ENCODE data around the gene SMAP1.

The SMAP1 gene

DNA sequence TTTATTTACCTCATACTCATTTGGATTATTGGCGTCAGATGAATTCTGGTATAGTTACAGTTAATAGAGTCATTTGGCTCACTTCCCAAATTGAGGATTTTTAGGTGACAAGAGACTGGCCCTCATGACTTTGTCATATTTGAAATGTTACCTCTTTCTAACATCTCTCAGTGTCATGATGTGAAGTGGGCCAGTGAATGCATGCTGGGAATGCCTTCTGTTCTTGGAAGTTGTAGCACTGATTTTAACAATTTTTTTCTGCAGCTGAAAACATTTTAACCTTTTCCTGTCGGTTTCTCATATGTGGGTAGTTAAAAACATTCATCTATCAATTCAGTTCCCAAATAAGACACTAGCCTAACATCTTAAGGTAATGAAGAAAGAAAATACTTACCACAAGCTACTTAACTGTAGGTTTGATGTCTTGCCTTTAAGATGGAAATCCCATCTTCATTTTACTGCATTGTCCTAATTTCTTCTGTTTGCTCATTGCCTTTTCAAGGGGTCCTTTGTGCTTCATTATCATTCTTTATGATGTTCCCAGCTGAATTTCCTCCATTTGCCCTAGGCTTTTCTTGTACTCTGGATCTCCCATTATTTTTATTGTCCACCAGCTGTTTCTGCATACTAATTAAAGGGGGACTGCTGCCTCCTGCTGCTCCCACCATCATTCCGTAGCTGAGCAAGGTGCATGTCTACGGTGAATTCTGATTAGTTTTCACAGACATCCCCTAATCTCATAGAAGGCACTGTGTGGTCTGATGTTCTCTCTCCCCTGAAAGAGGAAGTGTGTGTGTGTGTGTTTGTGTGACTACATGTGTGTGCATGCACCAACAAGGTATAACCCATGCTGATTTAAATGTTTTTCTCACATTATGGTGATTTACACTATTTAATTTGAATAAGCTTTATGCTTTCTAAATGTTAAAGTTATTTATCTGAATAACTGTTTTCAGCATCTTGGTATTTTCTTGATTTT, 179.7 kb downstream of the SMAP1 start:
- H3K27me3 Mint-ChIP-seq, result no peaks in the 10 kb centered on the region
- no peaks in the 10 kb centered on the region for H3K4me1 Mint-ChIP-seq (ENCODE audit: low read depth)
- no peak overlapping the region for H3K4me3 Mint-ChIP-seq
- intact Hi-C loops (cut with micrococcal nuclease), result no loop called here
- no peaks in the 10 kb centered on the region for H3K9me3 Mint-ChIP-seq
- H3K27ac Mint-ChIP-seq, result no peak overlapping the region
- peaks cover 19% of the 10 kb centered on the region for H3K36me3 Mint-ChIP-seq (ENCODE audit: low read depth)

GRCh38 chr6:70849348-70850069, 181.8 kb downstream of the SMAP1 start:
- intact Hi-C loops (cut with micrococcal nuclease), result no loop called here
- no peaks in the 10 kb centered on the region for H3K9me3 Mint-ChIP-seq
- H3K27ac Mint-ChIP-seq, result no peak overlapping the region
- H3K4me3 Mint-ChIP-seq, result no peak overlapping the region
- H3K4me1 Mint-ChIP-seq (ENCODE audit: low read depth), result no peaks in the 10 kb centered on the region
- no peaks in the 10 kb centered on the region for H3K27me3 Mint-ChIP-seq
- H3K36me3 Mint-ChIP-seq (ENCODE audit: low read depth), result peaks cover 28% of the 10 kb centered on the region

GRCh38 chr6:70852667-70853246, 185.1 kb downstream of the SMAP1 start:
- no peak overlapping the region for H3K4me3 Mint-ChIP-seq
- H3K9me3 Mint-ChIP-seq, result no peaks in the 10 kb centered on the region
- H3K27me3 Mint-ChIP-seq, result no peaks in the 10 kb centered on the region
- intact Hi-C loops (cut with micrococcal nuclease), result no loop called here
- H3K36me3 Mint-ChIP-seq (ENCODE audit: low read depth), result peaks cover 14% of the 10 kb centered on the region
- no peaks in the 10 kb centered on the region for H3K4me1 Mint-ChIP-seq (ENCODE audit: low read depth)
- H3K27ac Mint-ChIP-seq, result no peak overlapping the region

- H3K27me3 Mint-ChIP-seq, result no peaks in the 10 kb centered on the region
- no peak overlapping the region for H3K27ac Mint-ChIP-seq
- intact Hi-C loops (cut with micrococcal nuclease), result no loop called here
- peaks cover 42% of the 10 kb centered on the region for H3K36me3 Mint-ChIP-seq (ENCODE audit: low read depth)
- H3K4me1 Mint-ChIP-seq (ENCODE audit: low read depth), result no peaks in the 10 kb centered on the region
- H3K4me3 Mint-ChIP-seq, result no peak overlapping the region
- H3K9me3 Mint-ChIP-seq, result no peaks in the 10 kb centered on the region
Measured at GRCh38 chr6:70857387-70858077, 189.8 kb downstream of the SMAP1 start.

DNA sequence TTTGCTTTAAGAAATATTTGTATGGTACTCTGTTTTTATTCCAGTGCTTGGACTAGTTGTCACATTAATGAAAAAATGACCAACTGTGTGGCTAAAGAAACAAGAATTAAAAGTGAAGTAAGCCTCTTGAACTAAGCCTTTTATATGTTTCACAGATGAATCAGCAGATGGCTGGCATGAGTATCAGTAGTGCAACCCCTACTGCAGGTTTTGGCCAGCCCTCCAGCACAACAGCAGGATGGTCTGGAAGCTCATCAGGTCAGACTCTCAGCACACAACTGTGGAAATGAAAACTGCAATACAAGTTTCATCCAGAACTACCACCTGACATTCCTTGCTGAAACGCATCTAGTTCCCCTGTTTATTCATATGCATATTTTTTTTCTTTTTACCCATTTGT, 192.4 kb downstream of the SMAP1 start:
- H3K9me3 Mint-ChIP-seq, result no peaks in the 10 kb centered on the region

GRCh38 chr6:70860920-70861319, 193.2 kb downstream of the SMAP1 start:
- no peak overlapping the region for H3K27ac Mint-ChIP-seq
- peaks cover 30% of the 10 kb centered on the region for H3K36me3 Mint-ChIP-seq (ENCODE audit: low read depth)
- no peaks in the 10 kb centered on the region for H3K4me1 Mint-ChIP-seq (ENCODE audit: low read depth)

More for the DNA sequence above, 192.4 kb downstream of the SMAP1 start:
- H3K27ac Mint-ChIP-seq, result no peak overlapping the region
- intact Hi-C loops (cut with micrococcal nuclease), result no loop called here
- no peaks in the 10 kb centered on the region for H3K27me3 Mint-ChIP-seq
- no peaks in the 10 kb centered on the region for H3K4me1 Mint-ChIP-seq (ENCODE audit: low read depth)
- no peak overlapping the region for H3K4me3 Mint-ChIP-seq
- peaks cover 30% of the 10 kb centered on the region for H3K36me3 Mint-ChIP-seq (ENCODE audit: low read depth)

DNA sequence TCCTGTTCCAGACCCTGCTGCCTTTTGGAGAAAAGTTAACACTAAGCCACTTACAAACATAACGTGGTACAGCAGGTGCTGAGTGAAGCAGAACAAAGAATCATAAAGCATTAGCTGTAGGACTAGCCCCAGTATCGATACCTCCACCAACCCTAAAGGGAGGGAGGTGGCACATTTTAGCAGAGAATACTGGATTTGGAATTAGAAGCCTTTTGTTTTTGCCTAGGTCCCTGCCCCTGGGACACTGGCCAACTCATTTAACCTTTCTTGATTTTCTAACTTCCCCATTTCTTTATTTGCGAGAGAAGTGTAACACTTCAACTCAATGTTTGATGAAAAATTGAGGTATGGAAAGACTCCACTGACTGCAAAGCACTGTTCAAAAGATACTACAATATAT, 195.7 kb downstream of the SMAP1 start:
- H3K27ac Mint-ChIP-seq, result no peak overlapping the region
- H3K27me3 Mint-ChIP-seq, result no peaks in the 10 kb centered on the region
- H3K4me1 Mint-ChIP-seq (ENCODE audit: low read depth), result no peaks in the 10 kb centered on the region
- peaks cover 25% of the 10 kb centered on the region for H3K36me3 Mint-ChIP-seq (ENCODE audit: low read depth)
- H3K4me3 Mint-ChIP-seq, result no peak overlapping the region
- no peaks in the 10 kb centered on the region for H3K9me3 Mint-ChIP-seq
- intact Hi-C loops (cut with micrococcal nuclease), result no loop called here

More at GRCh38 chr6:70860920-70861319, 193.2 kb downstream of the SMAP1 start:
- intact Hi-C loops (cut with micrococcal nuclease), result no loop called here
- Mint-ChIP-seq H3K9me3 (no peaks in the 10 kb centered on the region), H3K4me3 (no peak overlapping the region), H3K27me3 (no peaks in the 10 kb centered on the region)

GRCh38 chr6:70864401-70864800, 196.7 kb downstream of the SMAP1 start:
- Mint-ChIP-seq H3K36me3 (ENCODE audit: low read depth) (peaks cover 25% of the 10 kb centered on the region), H3K4me3 (no peak overlapping the region), H3K9me3 (no peaks in the 10 kb centered on the region), H3K27me3 (no peaks in the 10 kb centered on the region), H3K4me1 (ENCODE audit: low read depth) (no peaks in the 10 kb centered on the region), H3K27ac (no peak overlapping the region)
- intact Hi-C loops (cut with micrococcal nuclease), result no loop called here

DNA sequence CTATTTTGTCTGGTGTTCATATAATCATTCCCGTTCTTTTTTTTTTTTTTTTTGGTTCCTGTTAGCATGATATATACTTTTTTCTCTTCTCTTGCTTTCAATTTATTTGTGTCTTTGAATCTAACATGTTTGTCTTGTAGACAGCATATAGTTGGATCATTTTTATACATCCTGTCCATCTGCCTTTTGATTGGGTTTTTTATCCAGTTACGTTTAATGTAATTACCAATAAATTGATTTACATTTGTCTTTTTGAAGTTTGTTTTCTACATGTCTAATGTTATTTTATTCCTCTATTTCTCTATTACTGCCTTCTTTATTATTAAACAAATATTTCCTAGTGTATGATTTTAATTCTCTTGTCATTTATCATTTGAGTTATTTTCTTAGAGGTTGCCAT, 204.8 kb downstream of the SMAP1 start:
- Mint-ChIP-seq H3K36me3 (ENCODE audit: low read depth) (no peaks in the 10 kb centered on the region), H3K27me3 (no peaks in the 10 kb centered on the region), H3K4me3 (no peak overlapping the region), H3K9me3 (peaks cover 26% of the 10 kb centered on the region), H3K4me1 (ENCODE audit: low read depth) (no peaks in the 10 kb centered on the region), H3K27ac (no peak overlapping the region)
- intact Hi-C loops (cut with micrococcal nuclease), result no loop called here

- Mint-ChIP-seq H3K4me3 (no peak overlapping the region), H3K4me1 (ENCODE audit: low read depth) (no peaks in the 10 kb centered on the region), H3K27ac (no peak overlapping the region), H3K36me3 (ENCODE audit: low read depth) (no peaks in the 10 kb centered on the region), H3K27me3 (no peaks in the 10 kb centered on the region), H3K9me3 (peaks cover 26% of the 10 kb centered on the region)
- intact Hi-C loops (cut with micrococcal nuclease), result no loop called here
Measured at GRCh38 chr6:70874181-70874913, 206.7 kb downstream of the SMAP1 start.

DNA sequence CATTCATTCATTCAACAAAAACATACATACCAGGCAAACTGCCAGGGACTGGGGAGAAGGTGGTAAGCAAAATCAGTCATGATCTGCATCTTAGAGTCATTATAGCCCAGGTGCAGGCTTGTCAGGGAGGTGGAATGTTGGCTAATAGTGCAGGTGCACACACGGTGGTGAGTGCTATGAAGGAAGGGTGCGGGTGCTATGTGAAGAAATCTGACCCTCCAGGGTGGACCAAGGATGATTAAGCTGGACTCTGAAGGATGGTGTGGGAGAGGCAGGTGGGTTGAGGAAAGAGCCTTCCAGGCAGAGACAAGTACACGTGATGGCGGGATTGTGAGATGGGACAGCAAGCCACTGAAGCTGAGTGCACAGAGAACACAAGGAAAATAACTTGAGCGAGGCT, 211.8 kb downstream of the SMAP1 start:
- intact Hi-C loops (cut with micrococcal nuclease), result no loop called here
- no peaks in the 10 kb centered on the region for H3K36me3 Mint-ChIP-seq (ENCODE audit: low read depth)
- no peaks in the 10 kb centered on the region for H3K9me3 Mint-ChIP-seq
- no peak overlapping the region for H3K4me3 Mint-ChIP-seq
- no peaks in the 10 kb centered on the region for H3K27me3 Mint-ChIP-seq
- no peak overlapping the region for H3K27ac Mint-ChIP-seq
- no peaks in the 10 kb centered on the region for H3K4me1 Mint-ChIP-seq (ENCODE audit: low read depth)

DNA sequence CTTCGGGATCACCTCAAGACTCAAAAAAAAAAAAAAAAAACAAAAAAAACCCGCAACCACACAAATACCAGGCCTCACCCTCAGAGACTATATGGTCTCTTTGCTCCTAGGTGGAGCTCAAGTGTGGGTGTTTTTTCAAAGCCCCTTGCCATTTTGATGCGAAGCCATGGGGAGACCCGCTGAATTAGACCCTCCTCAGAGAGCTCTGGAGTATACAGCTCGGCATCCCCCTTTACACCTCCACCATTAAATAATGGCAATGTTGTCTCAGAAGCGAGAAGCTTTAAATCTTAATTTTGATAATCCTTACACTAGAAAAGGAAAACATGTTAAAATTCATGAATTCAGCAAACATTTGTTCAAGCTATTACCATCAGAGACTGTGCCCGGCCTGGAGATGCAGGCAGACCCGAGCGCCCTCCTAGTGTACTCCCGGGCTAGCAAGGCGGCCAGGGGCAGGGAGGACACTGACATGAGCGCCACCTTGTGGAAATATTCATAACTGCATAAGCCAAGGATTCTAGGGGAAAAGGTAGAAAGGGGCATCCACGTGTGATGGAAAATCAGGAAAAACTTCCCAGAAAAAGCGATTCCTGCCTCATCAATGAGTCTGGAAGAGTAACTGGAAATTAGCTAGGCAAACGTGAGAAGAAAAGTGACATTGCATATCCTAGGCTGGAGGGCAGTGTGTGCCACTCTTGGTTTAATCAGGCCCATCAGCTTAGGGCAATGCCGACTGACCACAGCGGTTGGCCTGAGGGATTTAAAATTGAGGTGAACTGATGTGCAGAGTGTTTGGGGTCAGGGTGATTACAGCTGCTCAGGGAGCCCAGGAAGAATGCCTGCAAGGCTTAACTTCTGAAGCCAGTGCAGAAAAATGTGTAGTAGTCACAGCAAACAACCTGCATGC, 216.6 kb downstream of the SMAP1 start:
- Mint-ChIP-seq H3K27me3 (no peaks in the 10 kb centered on the region), H3K27ac (no peak overlapping the region), H3K9me3 (no peaks in the 10 kb centered on the region), H3K36me3 (ENCODE audit: low read depth) (no peaks in the 10 kb centered on the region), H3K4me1 (ENCODE audit: low read depth) (no peaks in the 10 kb centered on the region), H3K4me3 (no peak overlapping the region)
- intact Hi-C loops (cut with micrococcal nuclease), result loop anchor here (1.0 to 10.0 kb wide), 4 partner anchors 130 to 660 kb away; no protein-coding TSS in a partner anchor
